Tracheal epithelial cell (primary cell): ENCODE results near the gene DHDH. TPM values are rescaled to one million over a fixed set of nuclear protein-coding genes. Genes with fewer than 3 reads are reported as not detected.

Experiments used
- total RNA-seq: library from RNA; depleted of rRNA; stranded (reverse); fragments of >200 nt; gene quantifications from 2 replicates; pipeline ENCODE4 v1.2.1, GENCODE V29; 2014

Gene DHDH
- 6.4 and 8.4 TPM in 2 replicates for total RNA-seq

DNA sequence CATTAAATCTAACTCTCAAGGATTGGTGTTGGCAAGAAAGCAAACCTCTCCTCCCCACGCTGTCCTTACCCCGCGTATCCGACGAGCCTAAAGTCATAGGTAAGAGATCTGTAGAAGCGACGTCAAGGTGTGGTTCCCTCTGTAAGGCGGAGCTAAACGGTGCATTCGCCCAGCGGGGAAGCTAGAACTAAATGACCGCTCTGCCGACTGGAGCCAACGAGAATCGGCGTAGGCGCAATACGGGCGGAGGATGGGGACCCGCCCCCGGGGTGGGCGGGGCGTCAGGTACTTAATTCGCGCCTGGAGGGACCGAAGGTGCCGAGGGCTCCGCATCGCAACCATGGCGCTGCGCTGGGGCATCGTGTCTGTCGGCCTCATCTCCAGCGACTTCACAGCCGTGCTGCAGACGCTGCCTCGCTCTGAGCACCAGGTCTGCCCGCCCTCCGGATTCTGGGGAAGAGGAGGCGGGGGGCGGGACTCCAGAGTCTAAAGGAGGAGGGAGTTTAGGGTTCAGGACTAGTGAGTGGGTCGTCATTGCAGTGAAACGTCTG is at the start of gene DHDH:
DHDH (plus strand) TSS at position 318 of the 551 bp plus-strand sequence; CDS start at position 341, 23 bp downstream.

DNA sequence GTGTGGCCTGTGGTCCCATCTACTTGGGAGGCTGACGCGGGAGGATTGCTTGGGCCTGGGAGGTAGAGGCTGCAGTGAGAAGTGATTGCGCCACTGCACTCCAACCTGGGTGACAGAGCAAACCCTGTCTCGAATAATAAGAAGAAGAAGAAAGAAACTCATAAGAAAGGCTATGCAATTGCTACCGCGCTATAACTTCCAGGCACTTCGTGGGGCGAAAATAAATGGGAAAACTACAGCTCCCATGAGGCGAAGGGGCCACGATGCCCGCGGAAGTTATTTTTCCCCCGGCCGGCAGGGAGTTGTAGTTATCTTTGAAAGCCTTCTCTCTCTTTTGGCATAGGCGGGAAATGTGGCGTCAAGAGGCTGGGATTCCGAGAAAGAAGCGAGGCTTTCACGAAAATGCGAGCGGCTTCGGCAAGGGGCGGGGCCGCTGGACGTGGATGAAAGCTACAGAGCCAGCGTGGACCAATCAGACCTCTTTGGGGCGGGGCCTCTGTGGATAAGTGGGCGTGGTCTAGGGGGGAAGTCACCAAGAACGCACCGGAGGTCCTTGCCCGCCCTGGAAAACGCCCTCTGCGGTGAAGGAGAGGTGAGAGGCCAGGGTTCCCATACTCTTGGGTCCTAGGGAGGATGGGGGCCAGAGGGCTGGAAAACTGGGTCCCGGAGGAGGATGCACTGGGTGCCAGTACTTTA is 33.6 kb upstream of the DHDH start, which contains the start of gene NUCB1:
NUCB1 (plus strand) TSS at position 532 of the 696 bp plus-strand sequence. CDS start 485 bp downstream, outside the sequence.

DNA sequence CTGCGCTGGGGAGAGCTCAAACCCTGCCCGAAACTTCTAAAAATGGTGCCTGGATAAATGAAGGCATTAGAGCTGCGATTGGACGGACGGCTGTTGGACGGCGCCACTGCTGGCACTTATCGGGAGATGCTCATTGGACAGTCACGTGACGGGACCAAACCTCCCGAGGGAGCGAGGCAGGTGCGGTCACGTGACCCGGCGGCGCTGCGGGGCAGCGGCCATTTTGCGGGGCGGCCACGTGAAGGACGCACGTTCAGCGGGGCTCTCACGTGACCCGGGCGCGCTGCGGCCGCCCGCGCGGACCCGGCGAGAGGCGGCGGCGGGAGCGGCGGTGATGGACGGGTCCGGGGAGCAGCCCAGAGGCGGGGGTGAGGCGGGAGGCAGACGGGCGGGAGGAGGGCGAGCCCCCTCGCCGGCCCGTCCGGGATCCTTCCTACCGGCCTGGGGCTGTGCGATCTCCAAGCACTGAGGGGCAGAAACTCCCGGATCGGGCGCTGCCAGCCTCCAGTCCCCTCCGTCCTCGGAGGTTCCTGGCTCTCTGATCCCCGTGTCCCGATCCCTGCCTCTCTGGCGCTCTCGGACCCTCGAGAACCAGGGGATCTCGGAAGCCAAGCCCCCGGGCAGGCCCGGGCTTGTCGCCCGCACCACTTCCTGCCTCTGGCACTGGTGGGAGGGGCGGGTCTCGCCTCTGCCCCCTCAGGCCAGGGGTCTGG is 21.3 kb downstream of the DHDH start, which contains the start of gene BAX:
BAX (plus strand) TSS at position 281 of the 713 bp plus-strand sequence; CDS start at position 335, 54 bp downstream.

DNA sequence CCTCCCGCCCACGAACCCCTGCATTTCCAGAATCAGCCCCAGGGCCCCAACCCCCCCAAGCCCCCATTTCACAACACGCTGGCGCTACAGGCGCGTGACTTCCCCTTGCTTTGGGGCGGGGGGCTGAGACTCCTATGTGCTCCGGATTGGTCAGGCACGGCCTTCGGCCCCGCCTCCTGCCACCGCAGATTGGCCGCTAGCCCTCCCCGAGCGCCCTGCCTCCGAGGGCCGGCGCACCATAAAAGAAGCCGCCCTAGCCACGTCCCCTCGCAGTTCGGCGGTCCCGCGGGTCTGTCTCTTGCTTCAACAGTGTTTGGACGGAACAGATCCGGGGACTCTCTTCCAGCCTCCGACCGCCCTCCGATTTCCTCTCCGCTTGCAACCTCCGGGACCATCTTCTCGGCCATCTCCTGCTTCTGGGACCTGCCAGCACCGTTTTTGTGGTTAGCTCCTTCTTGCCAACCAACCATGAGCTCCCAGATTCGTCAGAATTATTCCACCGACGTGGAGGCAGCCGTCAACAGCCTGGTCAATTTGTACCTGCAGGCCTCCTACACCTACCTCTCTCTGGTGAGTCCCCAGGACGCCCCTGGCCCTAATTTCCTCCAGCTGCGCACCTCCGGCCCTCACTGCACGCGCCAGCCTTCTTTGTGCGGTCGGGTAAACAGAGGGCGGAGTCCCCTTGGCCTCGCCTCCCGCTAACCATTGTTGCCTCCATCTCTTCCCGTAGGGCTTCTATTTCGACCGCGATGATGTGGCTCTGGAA is 31.7 kb downstream of the DHDH start, which contains the start of gene FTL:
FTL (plus strand) TSS at position 270 of the 766 bp plus-strand sequence; CDS start at position 469, 199 bp downstream.

DNA sequence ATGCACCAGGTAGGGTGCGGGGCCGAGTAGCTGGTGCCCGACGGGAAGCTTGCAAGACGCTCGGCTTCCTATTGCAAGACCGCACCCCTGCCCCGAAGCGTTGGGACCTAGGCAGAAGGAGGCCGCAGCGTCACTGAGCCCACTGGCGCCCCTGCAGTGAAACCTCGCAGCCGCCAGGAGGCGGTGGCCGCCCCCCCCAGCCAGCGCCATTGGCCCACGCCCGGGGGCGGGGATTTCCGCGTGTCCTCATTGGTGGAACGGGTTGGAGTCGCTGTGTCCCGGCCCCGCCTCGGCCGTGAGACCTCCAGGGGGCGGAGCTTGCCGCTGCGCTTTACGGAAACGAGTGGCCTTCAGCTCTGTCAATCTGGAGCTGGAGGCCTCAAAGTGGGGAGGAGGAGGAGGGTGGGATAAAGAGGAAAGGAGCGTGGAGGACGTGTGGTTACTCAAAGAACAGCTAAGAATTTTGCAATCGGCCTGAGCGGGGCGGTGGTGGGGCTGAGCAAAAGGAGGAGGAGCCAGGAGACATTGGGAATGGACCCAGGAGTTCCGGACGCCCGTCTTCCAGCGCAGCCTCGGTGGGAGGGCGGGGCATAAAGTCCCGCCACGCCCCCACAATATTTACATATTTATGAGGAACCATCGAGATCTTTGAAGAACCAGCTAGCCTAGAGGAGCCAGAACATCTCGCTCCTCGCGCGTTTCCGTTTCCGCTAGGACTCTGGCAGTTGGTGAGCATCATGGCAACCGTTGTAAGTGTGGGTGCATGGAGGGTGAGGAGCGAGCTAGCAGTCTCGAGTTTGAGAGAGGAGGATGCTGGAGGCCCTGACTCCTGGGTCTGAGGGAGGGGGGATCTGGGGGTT is 59.9 kb downstream of the DHDH start, which contains the start of the genes GYS1 and RUVBL2:
GYS1 (minus strand) TSS at position 135 of the 860 bp plus-strand sequence. CDS start 197 bp downstream, outside the sequence.
RUVBL2 (plus strand) TSS at position 713 of the 860 bp plus-strand sequence; CDS start at position 738, 25 bp downstream.

Other genes starting within 250 kb of the DHDH start
- 6.0 and 7.7 TPM in 2 replicates for gene FUT2, start 237.7 kb upstream of the DHDH start, total RNA-seq
- 0.48 TPM in 1 of 2 replicates, not detected in the other for gene MAMSTR, start 214.0 kb upstream of the DHDH start, total RNA-seq
- 2.9 and 3.2 TPM in 2 replicates for gene RASIP1, start 193.1 kb upstream of the DHDH start, total RNA-seq
- gene IZUMO1, start 186.8 kb upstream of the DHDH start, total RNA-seq: not detected in 2 replicates
- gene FUT1, start 181.1 kb upstream of the DHDH start, total RNA-seq: 11.9 and 14.9 TPM in 2 replicates
- not detected in 2 replicates for gene FGF21, start 178.2 kb upstream of the DHDH start, total RNA-seq
- 35.2 and 37.8 TPM in 2 replicates for gene BCAT2, start 122.7 kb upstream of the DHDH start, total RNA-seq
- 0.64 and 1.9 TPM in 2 replicates for gene HSD17B14, start 97.2 kb upstream of the DHDH start, total RNA-seq
- 3.8 and 5.5 TPM in 2 replicates for gene PLEKHA4, start 65.1 kb upstream of the DHDH start, total RNA-seq
- 59.9 and 106 TPM in 2 replicates for gene PPP1R15A, start 61.3 kb upstream of the DHDH start, total RNA-seq
- 0.21 and 0.24 TPM in 2 replicates for gene TULP2, start 35.0 kb upstream of the DHDH start, total RNA-seq
- 90.8 and 93.4 TPM in 2 replicates for gene NUCB1, start 33.4 kb upstream of the DHDH start, total RNA-seq
- 35.0 and 104 TPM in 2 replicates for gene BAX, start 21.2 kb downstream of the DHDH start, total RNA-seq
- 3,392 and 8,392 TPM in 2 replicates for gene FTL, start 31.6 kb downstream of the DHDH start, total RNA-seq
- gene GYS1, start 59.6 kb downstream of the DHDH start, total RNA-seq: 22.8 and 61.9 TPM in 2 replicates
- 159 and 276 TPM in 2 replicates for gene RUVBL2, start 60.2 kb downstream of the DHDH start, total RNA-seq
- gene LHB, start 83.4 kb downstream of the DHDH start, total RNA-seq: 1.9 TPM in 1 of 2 replicates, not detected in the other
- not detected in 2 replicates for gene CGB3, start 90.6 kb downstream of the DHDH start, total RNA-seq
- 1.9 TPM in 1 of 2 replicates, not detected in the other for gene CGB2, start 98.2 kb downstream of the DHDH start, total RNA-seq
- gene CGB1, start 103.2 kb downstream of the DHDH start, total RNA-seq: not detected in 2 replicates
- gene CGB5, start 110.1 kb downstream of the DHDH start, total RNA-seq: 0.24 TPM in 1 of 2 replicates, not detected in the other
- 0.48 TPM in 1 of 2 replicates, not detected in the other for gene CGB8, start 115.4 kb downstream of the DHDH start, total RNA-seq
- 0.85 and 0.96 TPM in 2 replicates for gene CGB7, start 124.0 kb downstream of the DHDH start, total RNA-seq
- gene NTF4, start 131.1 kb downstream of the DHDH start, total RNA-seq: 3.4 and 8.0 TPM in 2 replicates
- under 0.01 TPM in 1 of 2 replicates, not detected in the other for gene KCNA7, start 139.0 kb downstream of the DHDH start, total RNA-seq
- gene SNRNP70, start 151.8 kb downstream of the DHDH start, total RNA-seq: 79.5 and 91.6 TPM in 2 replicates
- 2.6 and 10.1 TPM in 2 replicates for gene LIN7B, start 180.7 kb downstream of the DHDH start, total RNA-seq
- 0.48 and 2.8 TPM in 2 replicates for gene C19orf73, start 185.4 kb downstream of the DHDH start, total RNA-seq
- gene PPFIA3, start 185.8 kb downstream of the DHDH start, total RNA-seq: 0.85 and 2.9 TPM in 2 replicates
- not detected in 2 replicates for gene HRC, start 221.7 kb downstream of the DHDH start, total RNA-seq
- gene TRPM4, start 224.1 kb downstream of the DHDH start, total RNA-seq: 17.7 and 21.2 TPM in 2 replicates